K562 (cell line): Measurements from ENCODE around the gene MMP10. TPM values are rescaled to one million over a fixed set of nuclear protein-coding genes. Genes with fewer than 3 reads are reported as not detected.

Source experiments
- ATAC-seq: fragments of 200-7000 bp; cut with Tn5 transposase; 3 replicates; pipeline ENCODE4 v1.9.1; 2020; ENCODE audit warnings: moderate library complexity
- BruUV-seq: library from RNA; stranded (reverse); fragments of 400-500 nt; replicated peaks from 2 replicates; lab custom pipeline; 2021; lab: Mats Ljungman, UMichigan
- CTCF ChIA-PET: fragments of 300-600 bp; formaldehyde crosslinking; extraction: SDS; loops from one replicate; lab custom pipeline; 2021; ENCODE audit warnings: low intra/inter-chr PET ratio; lab: Yijun Ruan, JAX
- POLR2A ChIA-PET: fragments of 300-600, 350-650 bp; sonication (Branson Sonifier 250); formaldehyde crosslinking; extraction: SDS; loops from one replicate; lab custom pipeline; 2021; ENCODE audit warnings: antibody characterized with exemption, inconsistent platforms; lab: Yijun Ruan, JAX
- DNase-seq, 4 experiments: peaks; one replicate each; pipeline versions ENCODE4 v3.0.0 to v3.0.0-alpha.2; 2011 to 2018; ENCODE audit warnings: low spot score in 3 of 4, mixed read lengths in 3 of 4; ENCODE audit errors: extremely low read depth in 1 of 4
- FAIRE-seq: peaks from 2 replicates; lab custom pipeline; 2011; peaks lifted over from hg19 to GRCh38; lab: Jason Lieb, UNC
- H2AFZ ChIP-seq: 2 replicates; pipeline ENCODE4 v1.6.0; 2011; ENCODE audit warnings: low read depth, low read length, control low read depth, inconsistent platforms
- H3K27ac ChIP-seq: fragments of 200-600 bp; 3 replicates; pipeline ENCODE4 v1.8.0; 2011; ENCODE audit warnings: low read depth, mild to moderate bottlenecking, control low read depth, inconsistent platforms, low read length, moderate library complexity, mixed read lengths; ENCODE audit errors: extremely low read depth
- H3K27me3 ChIP-seq, 2 experiments: fragments of 300-600 bp in 1 of 2; 2 replicates in 1 of 2; 3 replicates in 1 of 2; pipeline versions ENCODE4 v1.6.0 to v1.8.0; 2011; ENCODE audit warnings: inconsistent platforms in 2 of 2, low read length in 2 of 2, mild to moderate bottlenecking in 1 of 2, mixed read lengths in 1 of 2, moderate library complexity in 1 of 2; ENCODE audit not compliant: control insufficient read depth in 2 of 2, insufficient read depth in 2 of 2
- H3K36me3 ChIP-seq: fragments of 300-600 bp; 3 replicates; pipeline ENCODE4 v1.8.0; 2011; ENCODE audit warnings: mild to moderate bottlenecking, low read length, inconsistent platforms; ENCODE audit not compliant: control insufficient read depth, insufficient read depth
- H3K4me1 ChIP-seq, 2 experiments: fragments of 200-600 bp in 1 of 2; replicated peaks in 1 of 2; 2 replicates in 1 of 2; 3 replicates in 1 of 2; pipeline versions ENCODE4 v1.5.1 to v1.8.0; 2011; ENCODE audit warnings: inconsistent platforms in 2 of 2, low read length in 2 of 2, mild to moderate bottlenecking in 1 of 2, mixed read lengths in 1 of 2, moderate library complexity in 1 of 2; ENCODE audit not compliant: control insufficient read depth in 2 of 2, insufficient read depth in 2 of 2
- H3K4me2 ChIP-seq: 2 replicates; pipeline ENCODE4 v1.6.1; 2011; ENCODE audit warnings: low read length, control low read depth, inconsistent platforms, mixed read lengths; ENCODE audit not compliant: insufficient read depth
- H3K4me3 ChIP-seq: fragments of 200-600 bp; sonication (generic), shearing (Covaris generic); 2 replicates; pipeline ENCODE4 v1.5.1; 2016; ENCODE audit warnings: control low read depth, inconsistent platforms
- H3K79me2 ChIP-seq: fragments of 200-600 bp; 3 replicates; pipeline ENCODE4 v1.8.0; 2011; ENCODE audit warnings: low read length, inconsistent platforms; ENCODE audit not compliant: control insufficient read depth, insufficient read depth
- H3K9ac ChIP-seq, 2 experiments: 2 replicates each; pipeline versions ENCODE4 v1.6.0 to v1.6.1; 2011; ENCODE audit warnings: low read depth in 2 of 2, low read length in 2 of 2, control low read depth in 1 of 2, inconsistent platforms in 1 of 2, mild to moderate bottlenecking in 1 of 2, mixed read lengths in 1 of 2; ENCODE audit not compliant: insufficient read depth in 1 of 2
- H3K9me1 ChIP-seq: one replicate; pipeline ENCODE4 v1.6.0; 2011; ENCODE audit warnings: inconsistent platforms, mild to moderate bottlenecking, low read length, moderate library complexity; ENCODE audit not compliant: control insufficient read depth, insufficient read depth
- H3K9me3 ChIP-seq: replicated peaks from 2 replicates; pipeline ENCODE4 v1.5.1; 2011; ENCODE audit warnings: low read depth, low read length, inconsistent platforms; ENCODE audit not compliant: control insufficient read depth, insufficient read depth
- H4K20me1 ChIP-seq: replicated peaks from 2 replicates; pipeline ENCODE4 v1.6.1; 2011; ENCODE audit warnings: low read length, inconsistent platforms, mixed read lengths; ENCODE audit not compliant: control insufficient read depth, insufficient read depth
- CCNT2 ChIP-seq: IDR thresholded peaks from 2 replicates; pipeline ENCODE4 v1.6.1; 2011; ENCODE audit warnings: borderline replicate concordance, low read depth, mild to moderate bottlenecking, moderate library complexity, mixed read lengths, low read length; ENCODE audit not compliant: insufficient read length; ENCODE audit errors: extremely low read depth
- CEBPG ChIP-seq, 3 experiments: fragments of 200-800 bp in 1 of 3; sonication (Bioruptor generic) in 1 of 3; sonication (generic) in 1 of 3; formaldehyde crosslinking in 1 of 3; IDR thresholded peaks in 2 of 3; conservative IDR thresholded peaks in 1 of 3; 2 replicates each; pipeline versions ENCODE4 v1.6.1 to v1.8.0; 2016 to 2022; ENCODE audit warnings: missing compliant biosample characterization in 2 of 3, missing genetic modification characterization in 2 of 3, mild to moderate bottlenecking in 1 of 3, missing genetic modification reagents in 1 of 3
- DMBX1 ChIP-seq: fragments of 250-450 bp; sonication (Bioruptor Pico); IDR thresholded peaks from 2 replicates; pipeline ENCODE4 v1.8.0; 2022; ENCODE audit warnings: inconsistent platforms, mild to moderate bottlenecking, moderate library complexity, borderline replicate concordance
- NFIC ChIP-seq: fragments of 450-650 bp; IDR thresholded peaks from 2 replicates; pipeline ENCODE4 v1.6.1; 2017; ENCODE audit warnings: mild to moderate bottlenecking, inconsistent platforms
- SAFB2 ChIP-seq: fragments of 200-400 bp; formaldehyde crosslinking; IDR thresholded peaks from 2 replicates; pipeline ENCODE4 v1.6.1; 2018; ENCODE audit warnings: borderline replicate concordance, low read length, low read depth, moderate library complexity; ENCODE audit not compliant: severe bottlenecking
- SPI1 ChIP-seq: IDR thresholded peaks from 2 replicates; pipeline ENCODE4 v1.6.1; 2011; ENCODE audit warnings: low read depth, low read length, control low read depth, borderline replicate concordance
- SREBF2 ChIP-seq: sonication (generic); formaldehyde crosslinking; IDR thresholded peaks from 2 replicates; pipeline ENCODE4 v1.4.0; 2020; ENCODE audit warnings: mild to moderate bottlenecking, missing genetic modification reagents
- XRCC4 ChIP-seq: IDR thresholded peaks from one replicate; pipeline ENCODE4 v1.6.1; 2011; ENCODE audit not compliant: insufficient read depth, insufficient read length; ENCODE audit errors: extremely low read depth
- WGBS: fragments of 100-300 bp; shearing (Covaris generic); methylation state at CpG from one replicate; pipeline ENCODE4 v1.1.6; 2016; ENCODE audit warnings: low coverage, mixed read lengths; ENCODE audit not compliant: insufficient coverage; ENCODE audit errors: missing lambda C conversion rate; 5-methylcytosine and 5-hydroxymethylcytosine counted together
- in situ Hi-C: fragments of 300-500 bp; cut with MboI; formaldehyde crosslinking; loops from 4 replicates; pipeline ENCODE4 v1.15.0; 2018; ENCODE audit warnings: inconsistent platforms, mixed read lengths
- intact Hi-C: fragments of 100-400 bp; cut with micrococcal nuclease; formaldehyde crosslinking; loops from 2 replicates; pipeline ENCODE4 v1.14.2; 2022
- polyA plus RNA-seq, 8 experiments: library from polyadenylated mRNA; depleted of rRNA in 4 of 8; stranded (reverse) in 5 of 8; unstranded in 3 of 8; fragments of >200 nt; fragmentation: Nextera tagmentation in 2 of 8; fragmentation: Illumina TruSeq in 1 of 8; extraction: Ambion mirVana in 2 of 8; extraction: Trizol in 1 of 8; gene quantifications; 2 replicates each; pipeline versions ENCODE4 v1.2.1 to v1.2.3, GENCODE V29; 2011 to 2014; ENCODE audit warnings: inconsistent platforms in 1 of 8, missing spikeins in 1 of 8
- total RNA-seq, 7 experiments: library from RNA; depleted of rRNA in 6 of 7; stranded (reverse); fragments of >200 nt in 6 of 7; fragmentation: Illumina TruSeq in 2 of 7; extraction: Trizol in 2 of 7; gene quantifications; 2 replicates each; pipeline versions ENCODE4 v1.2.1 to v1.2.3, GENCODE V29; 2011 to 2021; ENCODE audit warnings: low replicate concordance in 1 of 7
- TF ChIP-seq, protein P1 (sequence below): fragments of 250-450 bp; sonication (Bioruptor Pico); IDR thresholded peaks from 2 replicates; pipeline ENCODE4 v1.8.0; 2022; ENCODE audit warnings: inconsistent platforms

MMP10 gene
- total and polyA plus RNA-seq, 9 of the 15 experiments (the other 6 are each of a cell fraction or from before 2014, with no cell fraction given): not detected

- TF ChIP-seq CEBPG (CRISPR knock-in tag; IDR thresholded peaks at IDR 0.05) (no peak), CEBPG (tag; conservative IDR thresholded peaks at IDR 0.05 in 1 of 2, IDR thresholded peaks at IDR 0.05 in 1 of 2) (peak; percentile 32 to 47; a peak in 1 of 4 replicates), SPI1 (peak; percentile 51; the same call in 1 of the 2 replicates), DMBX1 (no peak)
- TF ChIP-seq, all 486 proteins: peak for 2
- Histone ChIP-seq H2AFZ (no peak overlapping the region), H3K9me1 (no peaks in the 10 kb centered on the region), H3K79me2 (no peaks in the 10 kb centered on the region), H3K27ac (no peak overlapping the region), H3K27me3 (no peaks in the 10 kb centered on the region), H3K4me2 (no peak overlapping the region), H3K36me3 (no peaks in the 10 kb centered on the region), H3K4me3 (no peak overlapping the region), H3K4me1 (no peaks in the 10 kb centered on the region), H3K9ac (no peak overlapping the region), H3K9me3 (no peaks in the 10 kb centered on the region), H4K20me1 (no peaks in the 10 kb centered on the region)
- no TSS peak for BruUV-seq
- in situ Hi-C loops: no loop called here
- intact Hi-C loops: no loop called here
- WGBS: 0% methylated on average over 2 of the region's 2 CpGs
- FAIRE-seq (no peak), ATAC-seq (no peak), DNase-seq (no peak)
- CTCF ChIA-PET: no interaction called here
- POLR2A ChIA-PET: no interaction called here
Observed at GRCh38 chr11:102757823-102758549, 22.4 kb downstream of the MMP10 start.

DNA sequence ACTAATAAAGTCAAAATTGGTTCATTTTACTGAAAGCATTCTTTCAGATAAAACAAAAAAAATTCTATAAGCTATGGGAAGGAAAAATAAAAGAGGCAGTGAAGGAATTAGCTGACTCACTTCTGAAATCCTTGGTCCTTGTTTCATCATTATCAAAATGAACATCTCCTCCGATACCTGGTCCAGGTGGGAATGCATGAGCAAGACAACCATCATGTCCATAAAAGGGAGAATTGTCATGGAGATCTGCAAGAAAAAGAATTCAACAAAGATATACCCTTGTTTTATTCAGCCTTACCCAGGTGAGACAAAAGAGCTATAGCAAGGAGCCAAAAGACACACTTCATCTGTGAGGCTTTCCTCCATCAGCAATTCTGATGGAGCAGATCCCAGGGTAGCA, 27.2 kb downstream of the MMP10 start:
- no peak for FAIRE-seq
- CTCF ChIA-PET: no interaction called here

More for the DNA sequence above, 27.2 kb downstream of the MMP10 start:
- DNase-seq (no peak), ATAC-seq (no peak)
- no TSS peak for BruUV-seq
- Histone ChIP-seq H4K20me1 (no peaks in the 10 kb centered on the region), H3K9me3 (no peaks in the 10 kb centered on the region), H3K9me1 (no peaks in the 10 kb centered on the region), H2AFZ (no peak overlapping the region), H3K4me2 (no peak overlapping the region), H3K36me3 (no peaks in the 10 kb centered on the region), H3K27ac (no peak overlapping the region), H3K4me3 (no peak overlapping the region), H3K79me2 (no peaks in the 10 kb centered on the region), H3K27me3 (no peaks in the 10 kb centered on the region), H3K4me1 (no peaks in the 10 kb centered on the region), H3K9ac (no peak overlapping the region)
- intact Hi-C loops: no loop called here
- in situ Hi-C loops: no loop called here
- POLR2A ChIA-PET: no interaction called here
- TF ChIP-seq, protein P1, sequence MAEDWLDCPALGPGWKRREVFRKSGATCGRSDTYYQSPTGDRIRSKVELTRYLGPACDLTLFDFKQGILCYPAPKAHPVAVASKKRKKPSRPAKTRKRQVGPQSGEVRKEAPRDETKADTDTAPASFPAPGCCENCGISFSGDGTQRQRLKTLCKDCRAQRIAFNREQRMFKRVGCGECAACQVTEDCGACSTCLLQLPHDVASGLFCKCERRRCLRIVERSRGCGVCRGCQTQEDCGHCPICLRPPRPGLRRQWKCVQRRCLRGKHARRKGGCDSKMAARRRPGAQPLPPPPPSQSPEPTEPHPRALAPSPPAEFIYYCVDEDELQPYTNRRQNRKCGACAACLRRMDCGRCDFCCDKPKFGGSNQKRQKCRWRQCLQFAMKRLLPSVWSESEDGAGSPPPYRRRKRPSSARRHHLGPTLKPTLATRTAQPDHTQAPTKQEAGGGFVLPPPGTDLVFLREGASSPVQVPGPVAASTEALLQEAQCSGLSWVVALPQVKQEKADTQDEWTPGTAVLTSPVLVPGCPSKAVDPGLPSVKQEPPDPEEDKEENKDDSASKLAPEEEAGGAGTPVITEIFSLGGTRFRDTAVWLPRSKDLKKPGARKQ: no peak
- TF ChIP-seq SAFB2 (no peak), XRCC4 (no peak), SREBF2 (CRISPR knock-in tag) (no peak), CCNT2 (no peak), NFIC (no peak)
- 0% methylated on average over 1 of the region's 1 CpG for WGBS
